HepG2 (cell line): Measurements from ENCODE around the gene PDGFA. TPM values are rescaled to one million over a fixed set of nuclear protein-coding genes. Genes with fewer than 3 reads are reported as not detected.

ENCODE experiments used
- ERF ChIP-seq: IDR thresholded peaks from 2 replicates; pipeline ENCODE4 v1.6.1; 2018; ENCODE audit warnings: missing biosample characterization, missing genetic modification reagents
- FOXO4 ChIP-seq: sonication (generic); formaldehyde crosslinking; conservative IDR thresholded peaks from 2 replicates; pipeline ENCODE4 v1.8.1; 2023; ENCODE audit warnings: missing genetic modification reagents
- JUN ChIP-seq: sonication (generic); formaldehyde crosslinking; IDR thresholded peaks from 2 replicates; pipeline ENCODE4 v1.4.0; 2020; ENCODE audit warnings: mild to moderate bottlenecking, missing genetic modification reagents
- KDM6A ChIP-seq: IDR thresholded peaks from 2 replicates; pipeline ENCODE4 v1.6.1; 2016; ENCODE audit warnings: low read depth
- MAZ ChIP-seq, 2 experiments: sonication (generic) in 1 of 2; formaldehyde crosslinking in 1 of 2; IDR thresholded peaks; 2 replicates each; pipeline versions ENCODE4 v1.5.0 to v1.6.1; 2012 to 2020; ENCODE audit warnings: low read depth in 2 of 2, mild to moderate bottlenecking in 2 of 2, borderline replicate concordance in 1 of 2, improper control_type of control experiment in 1 of 2, low read length in 1 of 2, missing genetic modification reagents in 1 of 2, moderate library complexity in 1 of 2
- MYNN ChIP-seq: sonication (generic); formaldehyde crosslinking; IDR thresholded peaks from 2 replicates; pipeline ENCODE4 v1.4.0; 2020; ENCODE audit warnings: mild to moderate bottlenecking, low read depth, missing genetic modification reagents
- NFYC ChIP-seq: IDR thresholded peaks from 2 replicates; pipeline ENCODE4 v1.6.1; 2016; ENCODE audit warnings: missing genetic modification reagents, missing compliant biosample characterization
- SCMH1 ChIP-seq: sonication (generic); formaldehyde crosslinking; IDR thresholded peaks from 2 replicates; pipeline ENCODE4 v1.9.0; 2021; ENCODE audit warnings: missing genetic modification reagents, mild to moderate bottlenecking, borderline replicate concordance
- SNAPC2 ChIP-seq: sonication (generic); formaldehyde crosslinking; IDR thresholded peaks from 2 replicates; pipeline ENCODE4 v1.8.1; 2022; ENCODE audit warnings: mild to moderate bottlenecking, missing genetic modification reagents
- SPEN ChIP-seq: sonication (generic); formaldehyde crosslinking; IDR thresholded peaks from 2 replicates; pipeline ENCODE4 v1.5.1; 2020; ENCODE audit warnings: low read depth, mild to moderate bottlenecking, missing genetic modification reagents
- SRSF9 ChIP-seq: fragments of 200-400 bp; formaldehyde crosslinking; IDR thresholded peaks from 2 replicates; pipeline ENCODE4 v1.6.1; 2018; ENCODE audit warnings: borderline replicate concordance, mild to moderate bottlenecking, low read depth, low read length; ENCODE audit not compliant: insufficient read depth, poor library complexity, severe bottlenecking
- THRA ChIP-seq: sonication (generic); formaldehyde crosslinking; IDR thresholded peaks from 2 replicates; pipeline ENCODE4 v1.4.0; 2020; ENCODE audit warnings: missing genetic modification reagents, borderline replicate concordance
- ZMAT3 ChIP-seq: sonication (generic); formaldehyde crosslinking; conservative IDR thresholded peaks from 2 replicates; pipeline ENCODE4 v1.7.0; 2021; ENCODE audit warnings: missing genetic modification reagents
- ZMAT5 ChIP-seq: sonication (generic); formaldehyde crosslinking; IDR thresholded peaks from 2 replicates; pipeline ENCODE4 v1.5.0; 2020; ENCODE audit warnings: mild to moderate bottlenecking, low read depth, missing genetic modification reagents, borderline replicate concordance
- ZNF235 ChIP-seq: sonication (generic); formaldehyde crosslinking; IDR thresholded peaks from 2 replicates; pipeline ENCODE4 v1.8.1; 2023; ENCODE audit warnings: mild to moderate bottlenecking, missing genetic modification reagents, borderline replicate concordance
- ZNF382 ChIP-seq: sonication (generic); formaldehyde crosslinking; IDR thresholded peaks from 2 replicates; pipeline ENCODE4 v1.5.0; 2020; ENCODE audit warnings: missing genetic modification reagents, mild to moderate bottlenecking, borderline replicate concordance
- ZNF430 ChIP-seq: sonication (generic); formaldehyde crosslinking; IDR thresholded peaks from 2 replicates; pipeline ENCODE4 v1.9.0; 2021; ENCODE audit warnings: mild to moderate bottlenecking, missing genetic modification reagents
- ZNF629 ChIP-seq: sonication (generic); formaldehyde crosslinking; conservative IDR thresholded peaks from 2 replicates; pipeline ENCODE4 v1.5.0; 2020; ENCODE audit warnings: missing genetic modification reagents
- ZNF703 ChIP-seq: sonication (generic); formaldehyde crosslinking; IDR thresholded peaks from 2 replicates; pipeline ENCODE4 v1.5.1; 2020; ENCODE audit warnings: missing genetic modification reagents, mild to moderate bottlenecking, moderate library complexity, borderline replicate concordance
- ZNF710 ChIP-seq: sonication (generic); formaldehyde crosslinking; IDR thresholded peaks from 2 replicates; pipeline ENCODE4 v1.5.0; 2020; ENCODE audit warnings: mild to moderate bottlenecking, missing genetic modification reagents, borderline replicate concordance
- ZNF746 ChIP-seq: sonication (generic); formaldehyde crosslinking; IDR thresholded peaks from 2 replicates; pipeline ENCODE4 v1.8.0; 2022; ENCODE audit warnings: mild to moderate bottlenecking, missing genetic modification reagents
- ZNF776 ChIP-seq: sonication (generic); formaldehyde crosslinking; IDR thresholded peaks from 2 replicates; pipeline ENCODE4 v1.4.0; 2020; ENCODE audit warnings: mild to moderate bottlenecking, missing genetic modification reagents
- ZNF780A ChIP-seq: sonication (generic); formaldehyde crosslinking; IDR thresholded peaks from 2 replicates; pipeline ENCODE4 v1.8.0; 2022; ENCODE audit warnings: mild to moderate bottlenecking, missing genetic modification reagents, moderate library complexity
- ZSCAN22 ChIP-seq: sonication (generic); formaldehyde crosslinking; IDR thresholded peaks from 2 replicates; pipeline ENCODE4 v1.4.0; 2020; ENCODE audit warnings: mild to moderate bottlenecking, missing genetic modification reagents
- polyA plus RNA-seq, 8 experiments: library from polyadenylated mRNA; depleted of rRNA in 3 of 8; stranded (reverse) in 7 of 8; unstranded in 1 of 8; fragments of >200 nt; fragmentation: Illumina TruSeq in 4 of 8; extraction: Trizol in 4 of 8; gene quantifications; 2 replicates each; pipeline versions ENCODE4 v1.2.1 to v1.2.3, GENCODE V29; 2011 to 2016; ENCODE audit warnings: low read depth in 4 of 8, missing spikeins in 1 of 8, mixed read lengths in 1 of 8; ENCODE audit not compliant: insufficient read depth in 1 of 8
- total RNA-seq, 5 experiments: library from RNA; depleted of rRNA; stranded (reverse); fragments of >200 nt; fragmentation: Illumina TruSeq; extraction: Trizol; gene quantifications; 2 replicates each; pipeline ENCODE4 v1.2.3, GENCODE V29; 2016; ENCODE audit warnings: low read depth in 1 of 5

Gene PDGFA
- total and polyA plus RNA-seq, 2 of the 13 experiments (the other 11 are each of a cell fraction or from before 2014, with no cell fraction given): 1.5 to 3.4 TPM

GRCh38 chr7:471866-472639, 47.6 kb downstream of the PDGFA start (continued):
- TF ChIP-seq ZNF430 (CRISPR knock-in tag) (0 out of 2 replicates have a peak, but pooled peaks have one; percentile 33), KDM6A (peak; percentile 47; the same call in 1 of the 2 replicates), ZMAT3 (CRISPR knock-in tag) (no peak), ZNF703 (no peak), SCMH1 (CRISPR knock-in tag) (no peak), NFYC (CRISPR knock-in tag) (no peak), FOXO4 (CRISPR knock-in tag) (no peak), ZSCAN22 (CRISPR knock-in tag) (no peak), ZNF780A (CRISPR knock-in tag) (0 out of 2 replicates have a peak, but pooled peaks have one; percentile 33), MYNN (CRISPR knock-in tag) (no peak), ZNF776 (CRISPR knock-in tag) (no peak), SPEN (CRISPR knock-in tag) (no peak), MAZ (IDR thresholded peaks at IDR 0.05; ENCODE audit: borderline replicate concordance, low read depth, low read length) (no peak), MAZ (CRISPR knock-in tag; IDR thresholded peaks at IDR 0.05; ENCODE audit: low read depth) (peak; percentile 41; the same call in 1 of the 2 replicates), ZNF746 (CRISPR knock-in tag) (no peak; the same call in 1 of the 2 replicates), ZNF235 (no peak), THRA (CRISPR knock-in tag) (0 out of 2 replicates have a peak, but pooled peaks have one; percentile 16), JUN (no peak), SRSF9 (no peak), ZNF629 (0 out of 2 replicates have a peak, but pooled peaks have one; percentile 34), ZNF710 (peak; percentile 81; the same call in 1 of the 2 replicates), ZMAT5 (no peak), SNAPC2 (CRISPR knock-in tag) (no peak), ERF (CRISPR knock-in tag) (peak; percentile 49; the same call in 1 of the 2 replicates), ZNF382 (CRISPR knock-in tag) (no peak)
